GM18517 (cell line): ENCODE results near the gene HEPHL1.

Experiments used
- ATAC-seq: cut with Tn5 transposase; IDR thresholded peaks from one replicate; pipeline ENCODE4 v1.9.1; 2021; ENCODE audit warnings: mild to moderate bottlenecking, moderate library complexity; ENCODE audit not compliant: unreplicated experiment

Gene HEPHL1

DNA sequence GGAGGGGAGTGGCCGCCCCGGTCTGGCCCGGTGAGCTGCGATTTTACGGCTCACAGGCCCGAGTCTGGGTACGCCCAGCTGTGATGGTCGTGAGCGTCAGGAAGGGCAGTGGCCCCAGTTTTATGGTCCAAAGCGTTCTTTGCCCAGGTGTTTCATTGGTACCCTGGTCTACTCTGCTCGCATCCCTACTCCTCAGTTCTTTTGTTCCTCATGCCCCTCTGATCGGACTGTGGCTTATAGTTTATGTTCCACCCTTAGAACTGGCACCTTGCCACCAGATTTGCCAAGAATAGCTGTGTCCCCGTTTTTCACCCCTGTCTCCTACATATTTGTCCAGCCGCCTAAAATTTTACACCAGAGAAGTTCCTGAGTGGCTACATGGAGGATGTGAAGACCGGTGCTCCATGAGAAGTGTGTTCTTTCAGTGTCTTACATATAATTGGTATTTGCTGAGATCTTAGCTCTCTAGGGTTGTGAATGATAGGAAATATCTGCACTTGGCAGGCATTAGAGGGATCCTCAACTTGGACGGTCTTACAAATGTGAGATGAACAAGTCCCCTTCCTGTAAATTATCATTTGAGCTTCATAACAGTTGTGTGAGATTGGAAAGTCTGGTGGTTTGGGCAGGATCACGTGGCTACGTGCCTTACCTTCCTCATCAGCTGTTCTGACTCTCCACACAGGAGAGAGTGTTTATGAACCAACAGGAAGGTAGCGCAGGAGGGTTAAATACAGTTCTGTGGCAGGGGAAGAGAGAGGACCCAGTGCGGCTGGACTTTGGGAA, 108.6 kb downstream of the HEPHL1 start:
- ATAC-seq, result no peak

GRCh38 chr11:94130298-94131046, 109.3 kb downstream of the HEPHL1 start:
- no peak for ATAC-seq

DNA sequence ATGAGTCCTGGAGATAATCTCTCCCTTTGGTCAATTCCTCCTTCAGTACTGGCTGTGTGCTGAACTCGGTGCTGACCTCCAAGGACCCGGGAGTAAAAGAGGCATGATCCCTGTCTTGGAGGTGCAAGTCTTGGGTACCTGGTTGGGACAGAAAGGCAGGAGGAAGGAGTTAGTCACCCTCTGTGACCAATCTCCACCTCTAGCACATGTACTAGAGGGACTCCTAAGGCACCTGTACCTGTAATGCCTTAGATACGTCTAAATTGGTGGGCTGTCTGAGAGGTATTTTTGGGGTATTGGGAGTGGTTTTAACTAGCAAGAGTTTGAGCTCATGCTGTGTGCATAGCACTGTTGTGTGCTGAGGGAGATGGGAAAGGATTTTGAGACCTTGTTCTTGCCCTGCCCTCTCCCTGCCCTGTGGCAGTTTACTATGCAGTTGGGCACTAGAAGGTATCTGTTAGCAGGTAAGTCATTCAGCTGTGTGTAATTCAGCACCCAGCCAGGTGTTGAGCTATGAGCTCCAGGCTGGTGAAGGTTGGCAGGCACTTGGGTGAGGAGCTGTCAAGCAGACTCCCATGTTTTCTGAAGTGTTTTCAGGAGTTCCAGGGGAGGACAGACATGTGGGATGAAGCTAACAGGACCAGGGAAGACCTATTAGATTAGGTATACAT, 110.0 kb downstream of the HEPHL1 start:
- ATAC-seq, result no peak

GRCh38 chr11:94131718-94132115, 110.6 kb downstream of the HEPHL1 start:
- ATAC-seq, result no peak

DNA sequence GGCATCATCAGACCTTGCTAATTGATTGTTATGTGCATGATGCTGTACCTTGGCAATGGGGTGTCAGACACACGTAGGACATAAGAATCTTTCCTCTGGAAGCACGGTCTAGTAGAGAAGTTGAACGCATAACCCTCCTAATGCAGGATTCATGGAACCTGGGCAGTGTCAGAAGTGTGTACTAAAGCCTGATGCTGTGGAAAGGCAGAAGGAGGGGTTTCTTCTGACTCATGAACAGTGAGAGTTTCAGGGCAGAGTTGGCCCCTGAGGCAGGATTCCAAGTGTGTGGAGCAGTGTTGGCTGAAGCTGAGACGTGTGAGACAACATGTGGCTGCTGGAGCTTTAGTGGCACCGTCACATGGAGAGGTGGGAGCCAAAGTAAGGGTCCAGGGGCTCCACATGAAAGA, 111.0 kb downstream of the HEPHL1 start:
- no peak for ATAC-seq

DNA sequence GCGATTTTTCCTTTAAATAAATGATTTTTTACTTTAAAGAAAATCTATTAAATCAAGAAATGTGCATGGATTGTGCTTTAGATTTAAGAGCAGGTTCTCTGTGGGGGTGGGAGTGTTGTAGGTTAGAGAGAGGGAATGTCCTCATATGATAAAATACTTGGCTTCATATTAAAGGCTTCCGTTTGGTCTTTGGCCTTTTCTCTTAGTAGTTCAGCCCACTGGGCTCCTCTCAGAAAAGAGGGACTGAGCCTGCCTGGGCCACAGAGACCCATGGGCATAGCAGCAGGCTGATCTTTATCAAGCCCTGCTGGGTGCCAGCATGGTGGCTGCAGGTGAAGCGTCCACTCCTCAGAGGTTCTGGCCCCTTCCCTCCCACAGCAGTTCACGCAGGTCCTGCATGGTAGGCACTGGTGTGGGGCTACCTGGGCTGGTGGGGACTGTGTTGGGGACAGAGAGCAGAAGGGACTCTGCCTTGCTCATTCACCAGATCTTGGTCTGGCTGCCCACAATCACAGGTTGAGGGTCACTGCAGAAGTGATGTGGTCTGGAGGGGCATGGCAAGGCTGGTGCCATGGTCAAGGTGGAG, 111.8 kb downstream of the HEPHL1 start:
- ATAC-seq, result no peak

GRCh38 chr11:94133752-94134151, 112.6 kb downstream of the HEPHL1 start:
- no peak for ATAC-seq

GRCh38 chr11:94134651-94135512, 113.7 kb downstream of the HEPHL1 start:
- no peak for ATAC-seq

DNA sequence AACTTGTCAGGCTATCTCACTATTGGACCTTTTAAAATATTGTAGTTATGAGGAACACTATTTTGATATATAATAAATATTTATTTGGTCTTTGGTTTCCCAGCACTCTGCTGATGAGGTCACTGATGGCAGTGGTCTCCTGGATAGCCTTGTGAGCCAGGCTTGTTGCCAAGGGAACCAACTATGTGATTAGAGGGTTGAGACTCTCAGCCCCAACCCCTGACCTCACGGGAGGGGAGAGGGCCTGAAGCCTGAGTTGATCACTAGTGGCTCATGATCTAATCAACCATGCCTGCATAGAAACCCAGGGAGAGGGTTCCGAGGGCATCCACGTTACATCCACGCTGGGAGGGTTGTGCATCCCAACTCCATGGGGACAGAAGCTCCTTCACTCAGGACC, 118.3 kb downstream of the HEPHL1 start:
- ATAC-seq, result no peak

GRCh38 chr11:94140154-94140655, 119.1 kb downstream of the HEPHL1 start:
- ATAC-seq, result no peak

DNA sequence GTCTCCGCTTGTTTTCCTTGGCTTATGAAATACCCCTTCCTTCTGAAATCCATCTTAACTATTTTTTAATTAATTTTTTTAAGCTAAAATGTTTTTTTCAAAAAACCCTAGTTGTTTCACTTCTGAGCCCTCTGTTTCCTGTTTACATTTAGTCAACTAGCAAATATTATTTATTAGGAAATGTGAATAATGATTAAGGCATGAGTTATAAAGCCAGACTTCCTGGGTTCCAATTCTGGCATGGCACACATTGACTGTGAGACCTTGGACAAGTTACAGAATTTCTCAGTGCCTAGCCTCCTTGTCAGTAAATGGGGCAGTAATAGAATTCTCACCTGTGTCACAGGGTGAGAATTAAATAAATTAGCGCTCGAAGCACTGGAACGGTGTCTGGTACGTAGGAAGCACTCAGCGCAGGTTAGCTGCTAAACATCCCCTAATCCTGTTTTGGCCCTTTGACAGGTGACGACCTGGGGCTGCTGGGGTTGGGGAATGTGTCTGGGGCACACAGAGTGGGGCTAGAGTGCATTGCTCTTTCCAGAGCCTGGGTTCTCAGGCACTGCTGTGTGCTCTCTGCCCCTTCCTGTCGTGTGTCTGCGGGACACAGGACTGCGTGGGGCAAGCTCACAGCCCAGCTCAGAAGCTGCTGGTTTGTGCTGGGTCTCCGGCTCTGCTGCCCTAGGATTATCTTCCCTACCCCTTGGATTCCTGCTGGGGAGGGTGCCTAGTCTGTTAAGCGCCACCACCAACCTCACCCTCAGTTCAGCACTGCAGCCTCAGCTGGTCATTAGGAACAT, 120.6 kb downstream of the HEPHL1 start:
- no peak for ATAC-seq

GRCh38 chr11:94142308-94143281, 121.4 kb downstream of the HEPHL1 start:
- ATAC-seq, result no peak

DNA sequence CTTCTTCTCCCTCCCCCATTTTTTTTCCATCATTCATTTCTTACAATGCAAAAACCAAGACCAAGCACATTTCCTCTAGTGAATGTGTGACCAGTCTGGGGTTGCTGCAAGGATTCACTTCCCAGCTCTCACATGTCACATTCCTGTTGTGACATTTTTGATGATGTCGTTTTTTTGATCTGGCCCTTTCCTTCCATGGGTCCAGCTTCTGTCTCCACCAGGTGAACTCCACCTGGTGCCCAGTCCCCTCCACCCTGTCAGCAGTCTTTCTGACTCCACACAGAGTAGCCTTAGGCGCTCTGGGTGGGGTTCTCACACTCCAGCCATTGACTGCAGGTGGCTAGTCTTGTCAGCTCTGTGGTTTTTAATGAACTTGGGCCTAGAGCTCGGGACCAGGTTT, 123.1 kb downstream of the HEPHL1 start:
- ATAC-seq, result no peak

DNA sequence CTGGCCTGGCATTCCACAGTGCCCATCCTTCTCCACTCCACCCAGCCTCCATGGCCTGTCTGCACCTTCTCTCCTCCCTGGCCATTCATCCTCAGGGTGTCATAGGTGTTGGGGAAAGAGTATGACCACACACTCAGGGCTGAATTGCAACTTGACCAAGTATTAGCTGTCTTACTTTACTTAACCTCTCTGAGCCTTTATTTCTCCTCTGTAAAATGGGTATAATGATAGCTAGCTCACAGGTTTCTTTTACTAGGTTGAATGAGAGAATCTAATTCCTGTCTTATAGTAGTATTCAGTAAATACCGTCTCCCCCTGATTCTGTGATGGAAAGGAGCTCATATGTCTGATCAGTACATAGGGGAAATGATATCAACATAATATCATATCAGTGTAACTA, 123.5 kb downstream of the HEPHL1 start:
- no peak for ATAC-seq

- no peak for ATAC-seq
Measured at GRCh38 chr11:94145431-94145830, 124.3 kb downstream of the HEPHL1 start.

GRCh38 chr11:94145916-94146315, 124.8 kb downstream of the HEPHL1 start:
- no peak for ATAC-seq

DNA sequence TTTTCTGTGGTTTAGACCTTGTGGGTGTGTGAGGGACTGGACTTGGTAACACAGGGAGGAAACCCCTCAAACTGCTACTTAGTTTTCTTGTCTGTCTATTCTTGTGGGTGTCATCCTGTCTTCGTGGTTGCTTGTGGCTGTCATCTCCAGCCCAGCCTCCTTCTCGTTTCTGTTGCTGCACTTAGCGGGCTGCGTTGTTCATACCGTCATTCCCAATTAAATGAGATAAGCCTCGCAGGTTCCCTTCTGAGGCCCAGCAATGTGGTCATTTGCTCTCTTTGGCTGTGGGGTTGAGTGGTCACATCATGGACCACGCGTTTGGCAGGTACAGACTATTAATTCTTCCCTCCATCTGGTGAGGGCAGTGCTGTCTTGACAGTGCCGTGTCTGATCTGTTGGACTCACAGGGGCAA, 126.3 kb downstream of the HEPHL1 start:
- ATAC-seq, result no peak

- no peak for ATAC-seq
Measured at GRCh38 chr11:94148189-94148588, 127.0 kb downstream of the HEPHL1 start.
